Activated CD4-positive, alpha-beta memory T cell treated with anti-CD3 and anti-CD28 coated beads for 36 hours (primary cell): ENCODE results near the gene GTF2H2C. TPM values are rescaled to one million over a fixed set of nuclear protein-coding genes. Genes with fewer than 3 reads are reported as not detected.
"Not testable (repeated sequence)": the region's sequence is repeated elsewhere in the genome, so short reads cannot be mapped to it uniquely, and the experiment has no call there.

ENCODE experiments used
- CTCF ChIA-PET: fragments of 350-600 bp; sonication (Branson Sonifier 250); formaldehyde crosslinking; loops from one replicate; lab custom pipeline; 2021; ENCODE audit warnings: antibody characterized with exemption, inconsistent platforms; lab: Charles Lee
- POLR2A ChIA-PET: fragments of 350-600 bp; sonication (Branson Sonifier 250); formaldehyde crosslinking; loops from one replicate; lab custom pipeline; 2021; ENCODE audit warnings: antibody characterized with exemption; lab: Charles Lee
- DNase-seq: peaks from one replicate; pipeline ENCODE4 v3.0.0-alpha.2; 2020
- H3K27ac Mint-ChIP-seq: one replicate; pipeline ENCODE4 v1.8.0; 2021; ENCODE audit warnings: mixed read lengths
- H3K27me3 Mint-ChIP-seq: one replicate; pipeline ENCODE4 v1.8.0; 2021; ENCODE audit warnings: mixed read lengths
- H3K36me3 Mint-ChIP-seq: one replicate; pipeline ENCODE4 v1.8.0; 2021; ENCODE audit warnings: mixed read lengths
- H3K4me1 Mint-ChIP-seq: one replicate; pipeline ENCODE4 v1.8.0; 2021; ENCODE audit warnings: low read depth, mixed read lengths
- H3K4me3 Mint-ChIP-seq: one replicate; pipeline ENCODE4 v1.8.0; 2021; ENCODE audit warnings: mild to moderate bottlenecking, mixed read lengths
- H3K9me3 Mint-ChIP-seq: one replicate; pipeline ENCODE4 v1.8.0; 2021; ENCODE audit warnings: mixed read lengths
- intact Hi-C: fragments of 100-400 bp; cut with micrococcal nuclease; formaldehyde crosslinking; loops from one replicate; pipeline ENCODE4 v1.15.1; 2023
- total RNA-seq, 2 experiments: library from RNA; stranded (reverse); gene quantifications; one replicate each; pipeline ENCODE4 v1.2.3, GENCODE V29; 2021

The GTF2H2C gene
- total RNA-seq = 10 to 100 TPM; 40.8 to 46.9 TPM

GRCh38 chr5:69559908-69560330 is at the start of gene GTF2H2C:
GTF2H2C (plus strand) TSS chr5:69560191; CDS start chr5:69565133, 4,942 bp downstream.
- CTCF ChIA-PET, POLR2A ChIA-PET, H3K9me3 Mint-ChIP-seq, H3K27me3 Mint-ChIP-seq, H3K36me3 Mint-ChIP-seq, intact Hi-C loops, H3K4me1 Mint-ChIP-seq: not testable (repeated sequence)
- peak within 1 kb of the TSS; percentile 70 for H3K27ac Mint-ChIP-seq
- peak; percentile 89 for DNase-seq
- H3K4me3 Mint-ChIP-seq = peak within 1 kb of the TSS; percentile 86

- H3K27ac Mint-ChIP-seq = no peak overlapping the region
- peaks cover 3% of the 10 kb centered on the region for H3K27me3 Mint-ChIP-seq
- no peaks in the 10 kb centered on the region for H3K36me3 Mint-ChIP-seq
- H3K4me1 Mint-ChIP-seq = no peaks in the 10 kb centered on the region
- ChIA-PET POLR2A (no interaction called here), CTCF (no interaction called here)
- no peaks in the 10 kb centered on the region for H3K9me3 Mint-ChIP-seq
- DNase-seq = no peak
- no peak overlapping the region for H3K4me3 Mint-ChIP-seq
- intact Hi-C loops = no loop called here
Observed at GRCh38 chr5:69510694-69511093, 49.3 kb upstream of the GTF2H2C start.

- Mint-ChIP-seq H3K4me3 (no peak overlapping the region), H3K4me1 (no peaks in the 10 kb centered on the region), H3K27ac (no peak overlapping the region), H3K9me3 (no peaks in the 10 kb centered on the region), H3K27me3 (peaks cover 3% of the 10 kb centered on the region), H3K36me3 (no peaks in the 10 kb centered on the region)
- intact Hi-C loops = no loop called here
- CTCF ChIA-PET = no interaction called here
- POLR2A ChIA-PET = no interaction called here
- no peak for DNase-seq
Observed at GRCh38 chr5:69512740-69513260, 47.2 kb upstream of the GTF2H2C start.

- H3K9me3 Mint-ChIP-seq, intact Hi-C loops, H3K4me3 Mint-ChIP-seq, H3K27ac Mint-ChIP-seq, H3K27me3 Mint-ChIP-seq, H3K4me1 Mint-ChIP-seq, POLR2A ChIA-PET, H3K36me3 Mint-ChIP-seq, DNase-seq, CTCF ChIA-PET: not testable (repeated sequence)
Observed at GRCh38 chr5:69515570-69515969, 44.4 kb upstream of the GTF2H2C start.

- H3K9me3 Mint-ChIP-seq = no peaks in the 10 kb centered on the region
- H3K27ac Mint-ChIP-seq = no peak overlapping the region
- H3K4me3 Mint-ChIP-seq = no peak overlapping the region
- ChIA-PET CTCF (interaction anchor here (0.6 kb wide), 1 partner anchor 423 kb away, joined by 4 read pairs; the partner anchor contains the start of gene SLC30A5), POLR2A (no interaction called here)
- intact Hi-C loops = no loop called here
- no peaks in the 10 kb centered on the region for H3K4me1 Mint-ChIP-seq
- no peaks in the 10 kb centered on the region for H3K27me3 Mint-ChIP-seq
- DNase-seq = no peak
- no peaks in the 10 kb centered on the region for H3K36me3 Mint-ChIP-seq
Observed at GRCh38 chr5:69516769-69517168, 43.2 kb upstream of the GTF2H2C start.

GRCh38 chr5:69517763-69518212 is 42.2 kb upstream of the GTF2H2C start:
- Mint-ChIP-seq H3K4me3 (no peak overlapping the region), H3K4me1 (no peaks in the 10 kb centered on the region), H3K36me3 (no peaks in the 10 kb centered on the region), H3K9me3 (no peaks in the 10 kb centered on the region), H3K27ac (no peak overlapping the region), H3K27me3 (no peaks in the 10 kb centered on the region)
- CTCF ChIA-PET = no interaction called here
- intact Hi-C loops = no loop called here
- DNase-seq = no peak
- POLR2A ChIA-PET = no interaction called here

GRCh38 chr5:69519285-69519684 is 40.7 kb upstream of the GTF2H2C start:
- ChIA-PET POLR2A (no interaction called here), CTCF (no interaction called here)
- Mint-ChIP-seq H3K4me3 (no peak overlapping the region), H3K36me3 (no peaks in the 10 kb centered on the region), H3K27me3 (no peaks in the 10 kb centered on the region), H3K4me1 (no peaks in the 10 kb centered on the region), H3K27ac (no peak overlapping the region), H3K9me3 (no peaks in the 10 kb centered on the region)
- intact Hi-C loops = no loop called here
- DNase-seq = no peak

- Mint-ChIP-seq H3K27ac (no peak overlapping the region), H3K27me3 (no peaks in the 10 kb centered on the region), H3K36me3 (no peaks in the 10 kb centered on the region), H3K4me3 (no peak overlapping the region), H3K9me3 (no peaks in the 10 kb centered on the region), H3K4me1 (no peaks in the 10 kb centered on the region)
- CTCF ChIA-PET = no interaction called here
- intact Hi-C loops = no loop called here
- DNase-seq = no peak
- POLR2A ChIA-PET = no interaction called here
Observed at GRCh38 chr5:69522035-69522434, 38.0 kb upstream of the GTF2H2C start.

GRCh38 chr5:69525490-69525889 is 34.5 kb upstream of the GTF2H2C start:
- Mint-ChIP-seq H3K4me3 (no peak overlapping the region), H3K27me3 (peaks cover 1% of the 10 kb centered on the region), H3K36me3 (no peaks in the 10 kb centered on the region), H3K4me1 (no peaks in the 10 kb centered on the region), H3K9me3 (no peaks in the 10 kb centered on the region), H3K27ac (no peak overlapping the region)
- CTCF ChIA-PET = no interaction called here
- POLR2A ChIA-PET = no interaction called here
- DNase-seq = no peak
- intact Hi-C loops = no loop called here

GRCh38 chr5:69526660-69527059 is 33.3 kb upstream of the GTF2H2C start:
- no peak overlapping the region for H3K4me3 Mint-ChIP-seq
- H3K4me1 Mint-ChIP-seq = no peaks in the 10 kb centered on the region
- POLR2A ChIA-PET = no interaction called here
- DNase-seq = no peak
- H3K36me3 Mint-ChIP-seq = no peaks in the 10 kb centered on the region
- H3K9me3 Mint-ChIP-seq = no peaks in the 10 kb centered on the region
- CTCF ChIA-PET = no interaction called here
- H3K27ac Mint-ChIP-seq = no peak overlapping the region
- intact Hi-C loops = no loop called here
- H3K27me3 Mint-ChIP-seq = peaks cover 10% of the 10 kb centered on the region

- intact Hi-C loops = no loop called here
- ChIA-PET CTCF (no interaction called here), POLR2A (no interaction called here)
- Mint-ChIP-seq H3K27me3 (peaks cover 13% of the 10 kb centered on the region), H3K9me3 (no peaks in the 10 kb centered on the region), H3K36me3 (no peaks in the 10 kb centered on the region), H3K4me3 (no peak overlapping the region), H3K27ac (no peak overlapping the region), H3K4me1 (no peaks in the 10 kb centered on the region)
- no peak for DNase-seq
Observed at GRCh38 chr5:69527128-69527770, 32.7 kb upstream of the GTF2H2C start.

GRCh38 chr5:69528035-69528434 is 32.0 kb upstream of the GTF2H2C start:
- DNase-seq = no peak
- Mint-ChIP-seq H3K27me3 (peaks cover 13% of the 10 kb centered on the region), H3K36me3 (no peaks in the 10 kb centered on the region), H3K4me3 (no peak overlapping the region), H3K27ac (no peak overlapping the region), H3K9me3 (no peaks in the 10 kb centered on the region), H3K4me1 (no peaks in the 10 kb centered on the region)
- ChIA-PET POLR2A (no interaction called here), CTCF (no interaction called here)
- intact Hi-C loops = no loop called here

GRCh38 chr5:69528609-69529008 is 31.4 kb upstream of the GTF2H2C start:
- ChIA-PET POLR2A (no interaction called here), CTCF (no interaction called here)
- DNase-seq = no peak
- Mint-ChIP-seq H3K36me3 (no peaks in the 10 kb centered on the region), H3K9me3 (no peaks in the 10 kb centered on the region), H3K27me3 (peaks cover 13% of the 10 kb centered on the region), H3K4me1 (no peaks in the 10 kb centered on the region), H3K4me3 (no peak overlapping the region), H3K27ac (no peak overlapping the region)
- intact Hi-C loops = no loop called here
